Neuron (in vitro differentiated cells): ENCODE data around the gene TAS1R3.
"Not testable (repeated sequence)": the region's sequence is repeated elsewhere in the genome, so short reads cannot be mapped to it uniquely, and the experiment has no call there.

ENCODE experiments used
- H2AFZ ChIP-seq: one replicate; pipeline ENCODE4 v1.6.1; 2013; ENCODE audit warnings: low read depth, mild to moderate bottlenecking, inconsistent platforms, low read length, moderate library complexity
- H3K27me3 ChIP-seq: one replicate; pipeline ENCODE4 v1.6.1; 2013; ENCODE audit warnings: low read length; ENCODE audit not compliant: insufficient read depth
- H3K36me3 ChIP-seq: one replicate; pipeline ENCODE4 v1.6.1; 2013; ENCODE audit warnings: low read length; ENCODE audit not compliant: insufficient read depth
- H3K4me1 ChIP-seq: one replicate; pipeline ENCODE4 v1.6.1; 2013; ENCODE audit warnings: low read length; ENCODE audit not compliant: insufficient read depth
- H3K4me3 ChIP-seq: 2 replicates; pipeline ENCODE4 v1.5.1; 2013; ENCODE audit warnings: mild to moderate bottlenecking, low read length, moderate library complexity
- H3K9me3 ChIP-seq: one replicate; pipeline ENCODE4 v1.6.1; 2013; ENCODE audit warnings: low read length

The TAS1R3 gene

GRCh38 chr1:1309251-1310108 lies 21.6 kb upstream of the TAS1R3 start:
- Histone ChIP-seq H3K9me3 (no peaks in the 10 kb centered on the region), H3K4me1 (peaks cover 35% of the 10 kb centered on the region), H3K36me3 (peaks cover 47% of the 10 kb centered on the region), H3K4me3 (peak overlapping the region; percentile 65), H3K27me3 (no peaks in the 10 kb centered on the region), H2AFZ (no peak overlapping the region)

GRCh38 chr1:1310109-1310385 lies 21.0 kb upstream of the TAS1R3 start:
- Histone ChIP-seq H3K9me3 (no peaks in the 10 kb centered on the region), H3K36me3 (peaks cover 51% of the 10 kb centered on the region), H3K4me3 (no peak overlapping the region)

GRCh38 chr1:1310476-1311053 lies 20.5 kb upstream of the TAS1R3 start:
- H3K9me3 ChIP-seq: no peaks in the 10 kb centered on the region
- H2AFZ ChIP-seq: no peak overlapping the region
- H3K4me3 ChIP-seq: no peak overlapping the region
- H3K4me1 ChIP-seq: peaks cover 25% of the 10 kb centered on the region
- H3K36me3 ChIP-seq: peaks cover 56% of the 10 kb centered on the region
- H3K27me3 ChIP-seq: no peaks in the 10 kb centered on the region

More at GRCh38 chr1:1310109-1310385, 21.0 kb upstream of the TAS1R3 start:
- no peak overlapping the region for H2AFZ ChIP-seq
- no peaks in the 10 kb centered on the region for H3K27me3 ChIP-seq
- H3K4me1 ChIP-seq: peaks cover 30% of the 10 kb centered on the region

- H3K36me3 ChIP-seq: peaks cover 56% of the 10 kb centered on the region
- H3K4me1 ChIP-seq: peaks cover 16% of the 10 kb centered on the region
- no peak overlapping the region for H3K4me3 ChIP-seq
- H3K9me3 ChIP-seq: no peaks in the 10 kb centered on the region
- H2AFZ ChIP-seq: no peak overlapping the region
- H3K27me3 ChIP-seq: no peaks in the 10 kb centered on the region
These were observed 19.7 kb upstream of the TAS1R3 start for GRCh38 chr1:1311107-1312104.

GRCh38 chr1:1312450-1313314 lies 18.4 kb upstream of the TAS1R3 start:
- peaks cover 61% of the 10 kb centered on the region for H3K36me3 ChIP-seq
- H3K4me1 ChIP-seq: peaks cover 8% of the 10 kb centered on the region
- no peaks in the 10 kb centered on the region for H3K27me3 ChIP-seq
- no peak overlapping the region for H2AFZ ChIP-seq
- no peak overlapping the region for H3K4me3 ChIP-seq
- no peaks in the 10 kb centered on the region for H3K9me3 ChIP-seq

GRCh38 chr1:1313500-1314236 lies 17.4 kb upstream of the TAS1R3 start:
- no peaks in the 10 kb centered on the region for H3K9me3 ChIP-seq
- H3K36me3 ChIP-seq: peaks cover 61% of the 10 kb centered on the region
- no peak overlapping the region for H3K4me3 ChIP-seq
- no peak overlapping the region for H2AFZ ChIP-seq
- H3K27me3 ChIP-seq: no peaks in the 10 kb centered on the region
- peaks cover 8% of the 10 kb centered on the region for H3K4me1 ChIP-seq

- peaks cover 5% of the 10 kb centered on the region for H3K4me1 ChIP-seq
- H3K36me3 ChIP-seq: peaks cover 65% of the 10 kb centered on the region
- no peaks in the 10 kb centered on the region for H3K27me3 ChIP-seq
- no peak overlapping the region for H2AFZ ChIP-seq
- H3K4me3 ChIP-seq: no peak overlapping the region
- no peaks in the 10 kb centered on the region for H3K9me3 ChIP-seq
These were observed 16.9 kb upstream of the TAS1R3 start for GRCh38 chr1:1314237-1314586.

- no peaks in the 10 kb centered on the region for H3K9me3 ChIP-seq
- H3K4me1 ChIP-seq: no peaks in the 10 kb centered on the region
- H2AFZ ChIP-seq: no peak overlapping the region
- no peaks in the 10 kb centered on the region for H3K27me3 ChIP-seq
- no peak overlapping the region for H3K4me3 ChIP-seq
- H3K36me3 ChIP-seq: peaks cover 68% of the 10 kb centered on the region
These were observed 16.3 kb upstream of the TAS1R3 start for GRCh38 chr1:1314678-1315335.

GRCh38 chr1:1315435-1315954 lies 15.6 kb upstream of the TAS1R3 start:
- Histone ChIP-seq H3K27me3 (no peaks in the 10 kb centered on the region), H3K4me3 (no peak overlapping the region), H3K9me3 (no peaks in the 10 kb centered on the region), H2AFZ (no peak overlapping the region), H3K4me1 (no peaks in the 10 kb centered on the region), H3K36me3 (peaks cover 70% of the 10 kb centered on the region)

- H3K4me3 ChIP-seq, H3K9me3 ChIP-seq, H3K4me1 ChIP-seq, H3K27me3 ChIP-seq, H2AFZ ChIP-seq: not testable (repeated sequence)
- H3K36me3 ChIP-seq: peaks cover 68% of the 10 kb centered on the region
These were observed 14.9 kb upstream of the TAS1R3 start for GRCh38 chr1:1316199-1316598.

GRCh38 chr1:1317420-1317819 lies 13.7 kb upstream of the TAS1R3 start:
- H3K27me3 ChIP-seq: no peaks in the 10 kb centered on the region
- H2AFZ ChIP-seq: no peak overlapping the region
- H3K4me3 ChIP-seq: no peak overlapping the region
- no peaks in the 10 kb centered on the region for H3K4me1 ChIP-seq
- H3K9me3 ChIP-seq: no peaks in the 10 kb centered on the region
- H3K36me3 ChIP-seq: peaks cover 57% of the 10 kb centered on the region
